ENCODE results near the gene COA8.
"Not testable (repeated sequence)": the region's sequence is repeated elsewhere in the genome, so short reads cannot be mapped to it uniquely, and the experiment has no call there.

Gene COA8, protein sequence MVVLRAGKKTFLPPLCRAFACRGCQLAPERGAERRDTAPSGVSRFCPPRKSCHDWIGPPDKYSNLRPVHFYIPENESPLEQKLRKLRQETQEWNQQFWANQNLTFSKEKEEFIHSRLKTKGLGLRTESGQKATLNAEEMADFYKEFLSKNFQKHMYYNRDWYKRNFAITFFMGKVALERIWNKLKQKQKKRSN

DNA sequence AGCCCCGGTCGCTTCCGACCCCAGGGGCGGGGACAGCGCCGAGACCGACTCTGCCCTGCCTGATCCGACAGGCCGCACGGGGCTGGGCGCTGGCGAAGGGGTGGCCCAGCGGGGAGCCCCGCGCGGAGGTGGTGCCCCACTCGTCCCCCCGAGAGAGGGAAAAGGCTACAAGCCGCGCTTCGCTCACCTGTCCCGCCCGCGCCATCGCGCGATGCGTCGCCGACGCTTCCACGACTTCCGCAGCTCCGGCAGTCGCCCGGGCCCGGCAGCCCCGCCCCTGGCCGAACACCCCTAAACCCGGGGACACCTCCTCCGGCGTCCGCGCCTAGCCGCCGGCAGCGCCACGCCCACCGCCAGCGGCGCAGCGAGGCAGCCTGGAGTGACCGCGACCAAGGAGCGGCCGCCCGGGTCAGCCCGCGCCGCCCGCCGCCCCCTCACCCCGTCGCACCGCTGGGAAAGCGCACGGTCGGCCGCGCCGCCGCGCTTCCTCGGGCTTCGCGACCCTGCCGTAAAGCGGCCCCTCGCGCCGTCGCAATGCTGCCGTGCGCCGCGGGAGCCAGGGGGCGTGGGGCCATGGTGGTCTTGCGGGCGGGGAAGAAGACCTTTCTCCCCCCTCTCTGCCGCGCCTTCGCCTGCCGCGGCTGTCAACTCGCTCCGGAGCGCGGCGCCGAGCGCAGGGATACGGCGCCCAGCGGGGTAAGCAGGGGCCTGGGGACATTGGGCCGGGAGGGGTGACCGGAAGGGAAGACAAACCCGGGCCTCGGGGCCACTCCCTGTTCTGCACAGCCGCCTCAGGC, at the start of gene COA8, which contains the start of gene BAG5:
Gene COA8, plus strand, starts transcription at position 532 of the 797 bp plus-strand sequence. Its CDS starts 42 bp downstream, at position 574.
Gene BAG5, minus strand, starts transcription at position 229 of the 797 bp plus-strand sequence. CDS start 1,493 bp downstream, outside the sequence.
- DNase-seq, result peak; percentile 83 to 93

DNA sequence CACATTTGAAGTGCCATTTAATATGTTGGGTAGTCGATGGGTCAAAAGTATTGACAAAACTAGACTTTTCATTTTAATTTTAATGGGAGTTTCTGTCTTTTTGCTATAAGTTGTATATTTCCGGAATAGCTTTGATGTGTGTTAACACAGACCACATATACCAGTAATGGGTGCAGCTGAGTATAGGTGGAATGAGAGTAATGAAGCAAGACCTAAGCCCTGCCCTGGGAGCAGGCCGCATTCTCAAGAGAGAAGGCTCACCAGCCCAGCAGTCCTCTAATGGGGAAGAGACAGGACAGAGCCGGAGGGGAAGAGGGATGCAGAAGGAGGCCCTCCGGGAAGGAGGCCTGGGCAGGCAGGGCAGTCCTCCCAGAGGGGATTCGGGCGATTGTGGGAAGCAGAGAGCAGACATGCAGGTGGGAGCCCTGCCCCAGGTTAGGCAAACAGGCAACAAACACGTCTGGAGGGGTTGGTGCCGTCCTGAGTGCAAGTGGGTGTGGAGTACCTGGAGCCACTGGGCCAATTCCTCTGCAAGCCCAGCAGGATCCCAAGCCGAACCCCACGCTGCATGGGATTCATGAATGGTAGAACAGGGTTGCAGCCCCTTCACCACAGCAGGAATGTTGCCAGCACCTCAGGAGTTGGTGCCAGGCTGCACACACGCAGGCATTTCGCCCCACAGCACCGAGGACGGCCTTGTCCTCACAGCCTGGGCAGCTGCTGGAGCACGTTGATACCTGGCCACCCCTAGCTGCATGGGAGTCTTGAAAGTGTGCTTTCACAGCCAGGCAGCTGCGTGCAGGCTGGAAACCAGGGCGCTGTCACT, 48.0 kb upstream of the COA8 start:
- DNase-seq, result no peak

DNA sequence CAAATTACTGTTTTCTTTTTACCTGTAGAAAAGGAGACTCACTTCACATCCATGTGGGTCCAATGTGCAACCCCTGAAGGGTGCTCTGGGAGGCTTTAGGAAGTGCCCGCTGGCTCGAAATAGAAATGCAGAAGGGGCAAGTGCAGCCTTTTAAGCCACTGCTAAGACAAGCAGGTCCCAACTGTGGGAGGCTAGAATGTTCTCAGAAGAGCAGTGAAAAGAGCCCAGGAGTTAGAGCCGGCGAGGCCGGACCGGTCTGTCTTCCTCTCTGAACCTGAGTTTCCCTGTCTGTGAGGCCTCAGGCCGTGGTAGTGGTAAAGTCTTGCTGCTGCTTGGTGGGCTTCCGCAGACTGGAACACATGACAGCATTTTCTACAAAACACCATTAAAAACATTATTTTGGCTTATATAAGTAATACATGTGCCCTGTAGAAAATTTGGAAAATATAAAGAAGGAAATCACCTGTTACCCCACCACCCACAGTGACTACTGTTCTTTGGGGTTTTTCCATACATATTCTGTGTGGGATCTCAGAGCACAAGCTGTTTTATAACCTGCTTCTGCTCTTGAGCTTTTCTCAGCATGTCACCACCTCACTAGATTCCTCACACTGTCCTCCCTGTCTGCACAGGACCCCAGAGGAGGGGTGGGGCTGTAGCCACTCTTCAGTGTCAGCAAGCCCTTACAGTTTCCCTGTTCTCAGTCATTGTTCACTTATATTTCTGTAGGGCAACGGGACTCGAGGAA, 46.2 kb upstream of the COA8 start:
- no peak for DNase-seq

DNA sequence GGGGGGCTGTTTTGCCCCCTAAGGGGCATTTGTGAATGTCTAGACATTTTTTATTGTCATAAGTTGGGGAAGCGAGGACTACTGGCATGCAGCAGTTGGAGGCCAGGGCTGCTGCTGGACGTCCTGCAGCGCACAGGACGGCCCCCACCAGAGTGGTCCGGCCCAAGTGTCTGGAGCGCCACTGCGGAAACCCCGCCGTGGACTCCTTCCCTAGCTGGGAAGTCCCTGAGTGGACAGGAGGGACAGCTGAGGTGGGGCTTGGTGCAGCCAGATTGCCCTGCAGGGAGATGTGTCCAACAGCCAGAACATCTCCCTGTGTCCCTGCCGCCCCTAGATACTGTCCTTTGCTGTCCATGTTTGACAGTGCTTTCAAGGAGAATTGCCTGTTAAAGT, 45.6 kb upstream of the COA8 start:
- no peak for DNase-seq

DNA sequence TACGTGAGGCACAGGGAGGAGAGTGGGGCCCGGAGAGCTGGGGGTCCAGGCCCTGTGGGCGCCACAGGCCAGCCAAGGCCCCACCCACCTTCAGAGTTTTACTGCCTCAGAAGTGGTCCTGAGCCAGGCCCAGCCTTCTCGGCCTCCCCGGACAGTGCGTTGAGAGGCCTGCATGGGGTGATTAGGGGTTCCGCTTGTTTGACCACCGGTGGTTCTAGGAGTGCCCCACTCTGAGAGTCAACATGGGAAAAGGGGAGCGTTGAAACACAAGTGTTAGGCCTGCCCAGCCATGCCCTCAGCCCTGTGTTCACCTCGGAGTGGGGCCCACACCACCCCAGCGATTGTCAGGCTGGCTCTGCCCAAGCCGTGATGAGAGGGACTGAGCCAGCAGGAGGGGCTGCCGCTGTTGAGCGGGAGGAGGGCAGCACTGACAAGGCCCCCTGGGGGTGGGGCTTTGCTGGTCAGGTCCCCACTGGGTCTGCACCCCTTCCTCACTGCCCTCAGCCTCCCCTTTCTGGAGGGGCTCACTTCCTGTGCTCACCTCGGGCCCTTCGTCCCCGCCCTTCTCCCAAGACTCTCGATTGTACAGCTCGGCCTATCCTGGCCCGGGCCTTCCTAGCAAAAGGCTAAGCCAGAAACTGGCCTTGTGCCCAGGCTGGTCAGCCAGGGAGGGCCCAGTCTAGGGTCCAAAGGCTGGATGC, 44.9 kb upstream of the COA8 start:
- no peak for DNase-seq

DNA sequence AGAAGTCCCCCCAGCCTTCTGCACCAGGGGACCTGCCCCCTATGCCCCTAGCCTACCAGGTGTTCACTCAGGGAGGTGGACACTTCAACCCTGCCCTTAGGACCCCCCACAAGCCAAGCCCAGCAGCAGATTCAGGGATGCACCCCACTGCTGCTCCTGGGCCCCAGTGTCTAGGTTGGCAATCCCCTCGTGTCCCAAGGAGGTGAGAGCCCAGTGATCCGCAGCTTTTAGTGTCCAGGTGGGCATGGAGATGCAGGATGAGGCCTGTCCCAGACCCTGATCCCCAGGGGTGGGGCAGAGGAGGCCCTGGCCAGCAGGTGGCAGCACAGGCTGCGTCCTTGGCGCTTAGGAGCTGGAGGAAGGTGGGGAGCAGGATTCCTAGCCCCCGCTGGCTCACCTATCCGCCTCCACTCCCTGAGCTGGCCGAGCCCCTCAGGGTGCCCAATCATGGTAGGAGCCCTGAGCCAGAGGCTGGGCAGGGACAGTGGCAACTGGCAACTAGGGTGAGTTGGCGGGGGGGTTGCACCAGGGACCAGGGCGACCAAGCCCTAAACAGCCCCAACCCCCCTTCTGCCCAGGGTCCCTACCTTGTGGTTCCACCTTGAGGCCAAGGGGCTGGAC, 44.2 kb upstream of the COA8 start:
- DNase-seq, result peak; percentile 52 to 58

DNA sequence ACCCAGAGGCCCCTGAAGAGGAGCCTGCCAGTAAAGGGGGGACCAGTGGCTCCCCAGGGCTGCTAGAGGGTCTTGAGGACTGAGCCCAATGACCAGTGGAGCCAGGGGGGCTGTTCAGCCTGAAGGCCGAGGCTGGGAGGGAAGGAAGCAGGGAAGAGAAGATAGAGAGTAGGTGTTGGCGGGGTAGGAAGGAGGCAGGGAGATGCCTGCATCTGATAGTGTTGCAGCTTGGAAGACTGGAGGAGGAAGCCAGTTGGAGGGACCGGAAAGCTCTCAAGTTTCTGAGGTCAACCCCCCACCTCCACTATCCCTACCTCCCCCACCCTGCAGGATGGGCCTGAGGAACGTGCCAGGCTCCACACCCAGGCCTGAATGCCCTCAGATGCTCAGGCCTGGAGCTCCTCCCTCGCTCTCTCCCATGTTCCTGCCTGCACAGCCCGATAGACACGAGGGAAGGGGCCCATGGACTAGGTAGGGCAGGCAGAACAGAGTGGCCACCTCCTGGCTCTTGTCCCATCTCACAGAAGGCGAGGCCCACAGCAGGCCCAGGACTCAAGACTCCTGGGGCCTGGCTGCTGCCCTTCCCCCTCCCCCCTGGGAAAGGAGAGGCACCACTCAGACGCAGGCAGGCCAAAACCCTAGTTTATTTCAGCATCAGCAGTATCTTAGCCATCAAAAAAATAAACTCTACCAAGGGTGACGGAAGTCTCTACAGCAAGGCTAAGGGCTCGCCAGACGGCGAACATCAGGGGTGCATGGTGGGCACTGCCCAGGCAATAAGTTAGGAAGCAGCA, 43.5 kb upstream of the COA8 start:
- no peak for DNase-seq

DNA sequence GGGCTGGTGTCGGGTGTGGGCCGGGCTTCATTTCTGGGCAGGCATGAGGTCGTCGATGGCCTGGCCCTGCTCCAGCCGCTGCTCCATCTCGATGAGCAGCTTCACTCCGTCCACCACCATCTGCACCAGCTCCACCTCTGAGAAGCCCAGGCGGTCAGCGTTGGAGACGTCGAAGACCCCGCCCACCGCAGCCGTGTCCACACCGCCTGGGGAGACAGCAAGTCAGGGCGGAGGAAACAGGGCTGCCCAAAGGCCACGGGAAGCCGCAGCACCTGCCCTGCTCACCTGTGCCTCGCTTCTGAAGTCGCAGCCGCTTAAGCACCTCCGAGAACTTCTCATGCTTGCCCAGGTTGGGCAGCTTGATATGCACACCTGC, 42.9 kb upstream of the COA8 start:
- DNase-seq, result no peak

DNA sequence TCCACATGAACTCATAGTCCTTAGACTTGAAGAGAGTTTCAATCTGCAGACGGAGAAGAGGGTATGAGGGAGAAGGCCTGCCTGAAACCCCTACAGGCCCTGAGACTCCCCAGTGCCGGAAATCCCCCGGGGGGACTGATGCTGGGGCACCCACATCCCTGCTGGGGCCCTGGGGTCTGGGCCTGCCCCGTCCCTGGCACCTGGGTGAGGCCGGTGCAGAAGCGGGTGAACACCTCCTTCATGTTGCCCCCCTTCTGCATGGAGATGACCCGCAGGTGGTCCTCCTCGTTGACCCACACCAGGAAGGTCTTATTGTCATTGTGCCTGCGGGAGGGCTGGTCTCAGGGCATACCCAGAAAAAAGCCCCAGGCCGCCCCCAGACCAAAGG, 42.5 kb upstream of the COA8 start:
- no peak for DNase-seq

DNA sequence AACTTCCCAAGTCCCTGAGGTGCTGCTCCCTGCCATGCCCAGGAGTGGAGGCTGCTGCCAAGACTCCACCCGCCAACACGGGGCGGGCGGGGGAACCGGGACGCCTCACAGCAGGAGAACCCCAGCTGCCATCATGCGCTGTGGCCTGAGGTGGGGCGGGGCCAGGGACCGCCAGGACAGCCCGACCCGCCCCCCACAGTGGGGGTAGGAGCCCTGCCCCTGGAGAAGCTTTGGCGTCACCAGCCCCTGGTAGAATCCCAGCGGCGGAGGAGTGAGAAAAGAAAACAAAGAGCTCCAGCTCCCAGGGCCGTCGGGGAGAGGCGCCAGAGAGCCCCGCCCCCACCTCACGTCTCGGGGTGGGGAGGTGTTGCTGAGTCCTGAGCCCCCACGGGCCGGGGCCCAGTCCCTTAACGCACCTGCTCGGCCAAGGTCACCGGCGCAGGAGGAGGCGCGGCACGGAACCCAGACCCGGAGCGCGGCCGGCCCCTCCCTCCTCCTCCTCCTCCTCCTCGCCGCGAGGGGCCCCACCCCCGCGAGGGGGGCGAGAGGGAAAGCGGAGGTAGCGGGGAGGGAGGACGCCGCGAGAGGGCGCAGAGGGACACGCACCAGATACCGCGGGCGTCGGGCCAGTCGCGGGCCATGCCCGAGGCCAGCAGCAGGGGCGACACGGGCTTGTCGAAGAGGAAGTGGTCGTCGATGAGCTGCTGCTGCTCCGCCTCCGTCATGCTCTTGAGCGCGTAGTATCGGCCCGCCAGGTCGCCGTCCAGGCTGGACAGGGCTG, 41.9 kb upstream of the COA8 start:
- peak; percentile 86 to 91 for DNase-seq

DNA sequence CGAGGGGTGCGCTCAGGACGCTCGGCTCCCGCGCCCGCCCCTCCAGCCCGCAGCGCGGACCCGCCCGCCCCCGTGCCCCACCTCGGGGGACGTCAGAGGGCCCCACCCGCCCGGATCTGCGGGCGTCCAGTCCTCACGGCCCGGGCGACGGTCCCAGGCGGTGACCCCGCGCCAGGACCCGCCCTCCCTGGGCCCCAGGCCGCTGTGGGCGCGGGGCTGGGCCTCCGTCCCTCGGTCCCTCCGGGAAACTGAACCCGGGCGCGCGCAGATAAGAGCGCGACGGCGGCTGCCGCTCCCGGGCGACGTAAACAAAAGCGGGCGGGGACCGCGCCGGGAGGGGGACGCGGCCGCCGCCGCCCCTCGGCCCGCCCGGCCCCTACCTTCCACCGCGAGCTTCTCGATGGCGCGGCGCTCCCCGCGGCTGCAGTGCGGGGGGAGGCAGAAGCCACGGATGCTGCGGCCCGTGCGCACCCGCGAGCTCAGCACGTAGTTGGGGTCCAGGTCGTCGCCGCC, 41.3 kb upstream of the COA8 start:
- peak in 1 of 2 experiments; percentile 44 for DNase-seq

DNA sequence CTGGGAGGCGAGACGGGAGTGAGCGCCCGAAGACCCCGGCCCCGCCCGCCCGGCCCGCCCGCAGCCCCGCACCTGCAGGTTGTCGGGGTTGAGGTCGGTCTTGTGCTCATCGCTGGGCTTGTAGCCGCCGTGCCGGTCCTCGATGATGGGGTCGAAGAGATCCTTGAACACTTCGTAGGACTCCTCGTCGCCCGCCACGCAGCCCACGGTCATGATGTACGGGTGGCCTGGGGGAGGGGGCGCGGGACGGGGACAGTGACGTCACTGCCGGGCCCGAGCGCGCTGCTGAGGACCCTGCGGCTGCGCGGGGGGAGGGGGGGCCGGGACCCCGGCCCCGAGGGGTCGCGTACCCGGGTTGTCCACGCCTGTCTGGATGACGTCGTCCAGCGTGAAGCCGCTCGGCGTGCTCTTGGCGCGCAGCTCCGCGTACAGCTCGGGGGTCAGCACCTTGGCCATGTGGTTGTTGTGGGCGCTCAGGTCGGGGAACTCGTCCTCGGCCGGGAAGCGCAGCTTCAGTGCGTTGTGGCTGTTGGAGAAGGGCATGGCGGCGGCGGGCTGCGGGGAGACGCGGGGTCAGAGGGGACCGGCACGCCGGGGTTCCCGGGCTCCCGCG, 40.7 kb upstream of the COA8 start:
- DNase-seq, result peak; percentile 31 to 45

DNA sequence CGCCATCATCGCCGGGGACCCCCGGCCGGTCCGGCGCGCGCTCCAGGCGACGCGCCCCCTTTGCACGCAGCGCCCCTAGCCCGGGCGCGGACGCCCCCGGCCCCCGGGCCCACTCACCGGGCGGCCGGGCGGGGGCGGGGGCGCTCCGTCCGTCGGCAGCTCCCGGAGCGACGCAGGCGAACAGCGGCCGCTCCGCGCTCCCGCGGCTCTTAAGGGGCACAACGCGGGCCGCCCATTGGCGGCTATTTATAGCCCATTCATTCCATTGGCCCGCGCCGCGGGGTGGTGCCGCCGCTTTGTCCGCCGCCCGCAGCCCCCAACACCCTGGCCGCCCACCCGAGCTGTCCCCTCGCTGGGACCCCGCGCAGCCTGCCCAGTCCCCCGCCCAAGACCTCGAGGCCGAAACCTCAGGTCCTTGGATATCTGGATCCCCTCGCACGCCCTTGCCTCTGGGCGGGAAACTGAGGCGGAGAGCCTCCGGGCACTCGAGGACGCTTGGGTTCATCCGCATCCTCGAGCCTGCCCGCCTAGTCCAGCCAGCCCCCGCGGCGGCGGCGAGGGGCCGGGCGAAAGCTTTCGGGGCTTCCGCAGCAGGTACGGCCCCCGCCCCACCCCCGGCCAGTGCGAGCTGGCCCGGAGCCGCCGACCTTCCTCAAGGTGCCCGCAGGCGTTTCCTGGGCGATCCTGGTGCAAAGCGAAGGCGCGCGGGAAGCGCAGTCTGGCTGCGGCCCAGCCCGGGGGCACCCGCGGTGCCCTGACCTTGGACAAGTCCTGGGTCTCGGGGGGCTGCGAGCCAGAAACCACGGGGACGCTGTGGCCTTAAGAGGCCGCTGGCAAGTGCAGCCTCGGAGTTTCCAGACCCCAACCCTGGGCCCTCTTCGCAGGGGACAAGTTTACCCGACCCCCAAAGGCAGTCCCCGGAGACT, 39.8 kb upstream of the COA8 start, which contains the start of gene CKB:
Gene CKB, minus strand, starts transcription at position 182 of the 926 bp plus-strand sequence. CDS start 337 bp downstream, outside the sequence.
- DNase-seq, result peak; percentile 86 to 90

DNA sequence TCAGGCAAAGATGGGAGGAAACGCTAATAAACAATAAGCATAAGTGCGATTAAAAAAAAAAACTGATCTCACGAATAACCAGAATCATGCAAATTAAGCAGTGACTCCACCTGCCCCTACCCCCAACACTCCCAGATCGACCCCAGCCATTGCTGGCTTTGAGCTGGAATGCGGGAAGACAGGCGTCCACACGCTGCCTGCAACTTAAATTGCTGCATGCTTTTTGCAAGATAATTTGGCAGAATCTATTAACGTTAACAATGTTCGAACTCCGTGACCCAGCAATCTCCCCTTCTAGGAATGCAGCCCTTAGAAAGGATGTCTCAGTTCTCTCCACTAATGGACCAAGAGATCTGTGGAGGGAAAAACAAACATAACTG, 39.2 kb upstream of the COA8 start:
- no peak for DNase-seq

DNA sequence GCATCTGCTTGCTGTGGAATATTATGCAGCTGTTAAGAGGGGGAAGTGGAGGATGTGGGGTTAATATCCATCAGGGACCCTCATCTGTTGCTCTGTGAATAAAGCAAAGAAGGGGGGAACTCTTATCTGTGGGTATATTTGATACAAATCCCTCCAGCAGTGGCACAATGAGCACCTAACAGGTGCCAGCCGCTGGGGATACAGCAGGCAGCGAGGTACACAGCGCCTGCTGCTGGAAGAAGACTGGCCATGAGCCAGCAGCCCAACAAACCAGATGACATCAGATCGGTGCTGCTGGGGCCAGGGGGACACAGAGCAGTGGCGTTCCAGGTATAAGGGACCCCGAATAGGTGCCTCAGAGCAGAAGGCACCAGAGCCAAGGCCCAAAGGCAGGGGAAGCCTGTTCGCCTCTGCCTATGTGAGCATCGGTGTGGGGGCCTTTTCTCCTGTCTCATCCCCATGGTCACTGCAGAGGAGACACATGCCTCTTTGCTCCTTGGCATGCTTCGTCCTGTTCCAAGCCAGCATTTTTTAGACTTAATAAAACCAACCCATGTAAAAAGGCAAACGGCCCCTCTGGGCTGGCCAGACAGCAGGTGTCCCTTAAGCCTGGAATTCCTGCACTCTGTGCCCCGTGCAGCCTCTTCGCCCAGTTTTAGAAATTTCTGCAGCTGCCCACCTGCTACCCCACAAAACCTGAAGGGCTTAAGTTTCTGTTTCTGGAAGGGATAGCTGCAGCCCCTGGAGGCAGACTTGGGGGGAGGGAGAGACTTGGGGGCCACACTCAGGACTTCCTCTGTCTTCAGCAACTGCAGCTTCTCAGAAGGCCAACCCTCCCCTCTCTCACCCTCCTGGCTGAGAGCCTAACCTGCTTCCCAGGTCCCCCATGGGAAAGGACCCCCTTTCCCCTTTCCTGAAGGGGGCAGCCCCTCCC, 38.5 kb upstream of the COA8 start:
- peak in 1 of 2 experiments; percentile 14 for DNase-seq

DNA sequence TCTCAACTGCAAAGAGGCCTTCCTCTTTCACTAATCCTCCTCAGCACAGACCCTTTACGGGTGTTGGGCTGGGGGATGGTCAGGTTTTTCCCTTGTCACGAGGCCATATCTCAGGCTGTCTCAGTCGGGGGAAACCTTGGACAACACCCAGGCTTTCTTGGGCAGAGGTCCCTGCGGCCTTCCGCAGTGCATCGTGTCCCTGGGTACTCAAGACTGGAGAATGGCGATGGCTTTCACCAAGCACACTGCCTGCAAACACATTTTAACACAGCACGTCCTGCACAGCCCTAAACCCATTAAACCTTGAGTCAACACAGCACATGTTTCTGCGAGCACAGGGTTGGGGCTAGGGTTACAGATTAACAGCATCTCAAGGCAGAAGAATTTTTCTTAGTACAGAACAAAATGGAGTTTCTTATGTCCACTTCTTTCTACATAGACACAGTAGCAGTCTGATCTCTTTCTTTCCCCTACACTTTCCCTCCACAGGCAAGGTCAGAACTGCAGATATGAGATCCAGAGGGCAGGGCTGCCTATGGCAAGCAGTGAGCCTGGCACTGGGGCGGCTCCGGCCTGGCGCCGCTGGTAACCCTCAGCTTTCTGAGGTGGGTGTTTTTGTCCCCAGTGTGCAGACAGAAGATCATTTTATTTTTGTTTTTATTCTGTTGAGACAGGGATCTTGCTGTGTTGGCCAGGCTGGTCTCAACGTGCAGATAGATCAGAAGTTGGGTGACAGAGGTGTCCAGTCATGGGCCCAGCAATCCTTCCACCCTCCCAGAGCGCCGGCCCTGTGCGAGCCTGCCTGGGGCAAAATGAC, 37.1 kb upstream of the COA8 start:
- not testable (repeated sequence) for DNase-seq
